ENCODE results near the gene TLN1.

The TLN1 gene

DNA sequence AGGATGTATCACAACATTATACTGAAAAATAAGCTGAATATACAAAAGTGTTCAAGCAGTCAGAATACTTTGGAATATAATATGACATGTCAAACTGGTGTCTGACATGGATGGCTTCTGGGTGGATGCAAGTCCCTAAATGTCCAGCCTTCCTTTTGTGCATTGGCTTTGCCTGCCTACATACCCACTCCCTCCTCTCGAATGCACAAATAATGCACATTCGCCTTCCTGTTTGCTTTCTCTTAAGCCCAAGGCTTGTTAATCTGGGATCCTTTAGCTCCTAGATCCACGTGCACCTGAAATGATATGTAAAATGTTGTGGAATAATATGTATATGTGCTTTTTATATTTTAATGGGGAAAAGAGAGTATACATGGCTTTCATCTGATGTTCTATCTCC lies 46.5 kb upstream of the TLN1 start:
- Histone ChIP-seq H3K9me3 (ENCODE audit: control insufficient read depth, insufficient read depth, low read depth, low read length) (no peaks in the 10 kb centered on the region), H3K4me1 (ENCODE audit: control insufficient read depth, insufficient read depth, low read length) (peaks cover 2% of the 10 kb centered on the region; the same call in 1 of the 2 replicates), H3K4me3 (ENCODE audit: low read depth, low read length) (no peak overlapping the region), H3K27ac (ENCODE audit: extremely low read depth, low read depth, low read length) (no peak overlapping the region), H3K36me3 (ENCODE audit: control insufficient read depth in 2 of 2, insufficient read depth in 1 of 2, low read length in 2 of 2) (peaks cover 3 to 10% of the 10 kb centered on the region in 2 experiments; a peak in 2 of 3 replicates)
- POLR2A ChIA-PET, result no interaction called here
- TF ChIP-seq ZNF341 (tag by site-specific recombination; IDR thresholded peaks at IDR 0.05; ENCODE audit: low read depth), result peak; percentile 75
- no peak for TF ChIP-seq ZNF391 (tag by site-specific recombination; IDR thresholded peaks at IDR 0.05; ENCODE audit: borderline replicate concordance, low read depth)
- CTCF ChIA-PET, result interaction anchor here (0.8 to 6.3 kb wide), 3 partner anchors 10 to 230 kb away, joined by 3 to 65 read pairs (median 4); no protein-coding TSS in a partner anchor

DNA sequence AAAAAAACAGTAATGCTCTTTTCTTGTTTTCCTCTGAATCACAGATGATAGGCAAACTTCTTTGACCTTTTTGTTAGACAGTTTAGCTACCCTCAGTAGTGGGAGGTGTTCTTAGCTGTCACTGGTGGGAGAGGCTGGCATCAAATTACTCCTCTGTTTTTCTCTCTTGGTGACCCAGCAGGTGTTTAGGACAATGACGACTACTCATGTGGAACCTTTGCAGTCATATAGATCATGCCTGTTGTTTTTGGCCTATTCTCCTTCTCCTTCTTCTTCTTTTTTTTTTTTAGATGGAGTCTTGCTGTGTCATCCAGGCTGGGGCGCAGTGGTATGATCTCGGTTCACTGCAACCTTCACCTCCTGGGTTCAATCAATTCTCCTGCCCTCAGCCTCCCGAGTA lies 44.0 kb upstream of the TLN1 start:
- no peaks in the 10 kb centered on the region for H3K9me3 ChIP-seq (ENCODE audit: control insufficient read depth, insufficient read depth, low read depth, low read length)
- H3K36me3 ChIP-seq (ENCODE audit: control insufficient read depth in 2 of 2, insufficient read depth in 1 of 2, low read length in 2 of 2), result peaks cover 0 to 6% of the 10 kb centered on the region in 2 experiments; a peak in 1 of 3 replicates
- ChIA-PET CTCF (interaction anchor here (0.6 to 6.3 kb wide), 8 partner anchors 13 to 1107 kb away, joined by 3 to 65 read pairs (median 4); no protein-coding TSS in a partner anchor), POLR2A (no interaction called here)
- no peak overlapping the region for H3K27ac ChIP-seq (ENCODE audit: extremely low read depth, low read depth, low read length)
- peaks cover 12% of the 10 kb centered on the region for H3K4me1 ChIP-seq (ENCODE audit: control insufficient read depth, insufficient read depth, low read length)
- no peak overlapping the region for H3K4me3 ChIP-seq (ENCODE audit: low read depth, low read length)
- TF ChIP-seq, protein P1, sequence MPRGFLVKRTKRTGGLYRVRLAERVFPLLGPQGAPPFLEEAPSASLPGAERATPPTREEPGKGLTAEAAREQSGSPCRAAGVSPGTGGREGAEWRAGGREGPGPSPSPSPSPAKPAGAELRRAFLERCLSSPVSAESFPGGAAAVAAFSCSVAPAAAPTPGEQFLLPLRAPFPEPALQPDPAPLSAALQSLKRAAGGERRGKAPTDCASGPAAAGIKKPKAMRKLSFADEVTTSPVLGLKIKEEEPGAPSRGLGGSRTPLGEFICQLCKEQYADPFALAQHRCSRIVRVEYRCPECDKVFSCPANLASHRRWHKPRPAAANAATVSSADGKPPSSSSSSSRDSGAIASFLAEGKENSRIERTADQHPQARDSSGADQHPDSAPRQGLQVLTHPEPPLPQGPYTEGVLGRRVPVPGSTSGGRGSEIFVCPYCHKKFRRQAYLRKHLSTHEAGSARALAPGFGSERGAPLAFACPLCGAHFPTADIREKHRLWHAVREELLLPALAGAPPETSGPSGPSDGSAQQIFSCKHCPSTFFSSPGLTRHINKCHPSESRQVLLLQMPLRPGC (tag by site-specific recombination; IDR thresholded peaks at IDR 0.05), result 0 out of 2 replicates have a peak, but pooled peaks have one; percentile 30
- TF ChIP-seq ZNF335 (tag by site-specific recombination; conservative IDR thresholded peaks at IDR 0.05) (no peak; the same call in none of the 2 replicates), ZNF629 (tag by site-specific recombination; IDR thresholded peaks at IDR 0.05) (peak; percentile 80), ZNF157 (tag by site-specific recombination; IDR thresholded peaks at IDR 0.05) (no peak), ZNF555 (tag by site-specific recombination; conservative IDR thresholded peaks at IDR 0.05) (no peak), EGR2 (tag by site-specific recombination; IDR thresholded peaks at IDR 0.05; ENCODE audit: low read depth) (peak; percentile 69), ZNF10 (tag by site-specific recombination; IDR thresholded peaks at IDR 0.05) (peak; percentile 91), ZIC2 (tag by site-specific recombination; IDR thresholded peaks at IDR 0.05) (peak; percentile 87), ZNF707 (tag by site-specific recombination; IDR thresholded peaks at IDR 0.05) (no peak), FEZF1 (tag by site-specific recombination; IDR thresholded peaks at IDR 0.05) (peak; percentile 44; the same call in 1 of the 2 replicates), ZXDB (tag by site-specific recombination; IDR thresholded peaks at IDR 0.05) (0 out of 2 replicates have a peak, but pooled peaks have one; percentile 15), SALL2 (tag by site-specific recombination; IDR thresholded peaks at IDR 0.05; ENCODE audit: borderline replicate concordance) (no peak), ZBTB20 (tag by site-specific recombination; IDR thresholded peaks at IDR 0.05) (no peak), SP7 (tag by site-specific recombination; IDR thresholded peaks at IDR 0.05) (peak; percentile 75), ZBTB8A (tag by site-specific recombination; IDR thresholded peaks at IDR 0.05) (peak; percentile 46; the same call in 1 of the 2 replicates), ZSCAN23 (tag by site-specific recombination; IDR thresholded peaks at IDR 0.05) (no peak), MEIS1 (CRISPR knock-in tag; IDR thresholded peaks at IDR 0.05; ENCODE audit: borderline replicate concordance) (no peak), GLIS1 (tag by site-specific recombination; IDR thresholded peaks at IDR 0.05) (peak; percentile 40), ZNF747 (tag by site-specific recombination; IDR thresholded peaks at IDR 0.05) (no peak), SCRT2 (tag by site-specific recombination; IDR thresholded peaks at IDR 0.05) (peak; percentile 15; the same call in 1 of the 2 replicates), ZNF18 (tag by site-specific recombination; IDR thresholded peaks at IDR 0.05) (no peak), ZNF600 (tag by site-specific recombination; IDR thresholded peaks at IDR 0.05) (peak; percentile 80)
- TF ChIP-seq, protein P2, sequence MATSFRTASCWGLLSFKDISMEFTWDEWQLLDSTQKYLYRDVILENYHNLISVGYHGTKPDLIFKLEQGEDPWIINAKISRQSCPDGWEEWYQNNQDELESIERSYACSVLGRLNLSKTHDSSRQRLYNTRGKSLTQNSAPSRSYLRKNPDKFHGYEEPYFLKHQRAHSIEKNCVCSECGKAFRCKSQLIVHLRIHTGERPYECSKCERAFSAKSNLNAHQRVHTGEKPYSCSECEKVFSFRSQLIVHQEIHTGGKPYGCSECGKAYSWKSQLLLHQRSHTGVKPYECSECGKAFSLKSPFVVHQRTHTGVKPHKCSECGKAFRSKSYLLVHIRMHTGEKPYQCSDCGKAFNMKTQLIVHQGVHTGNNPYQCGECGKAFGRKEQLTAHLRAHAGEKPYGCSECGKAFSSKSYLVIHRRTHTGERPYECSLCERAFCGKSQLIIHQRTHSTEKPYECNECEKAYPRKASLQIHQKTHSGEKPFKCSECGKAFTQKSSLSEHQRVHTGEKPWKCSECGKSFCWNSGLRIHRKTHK (tag by site-specific recombination; IDR thresholded peaks at IDR 0.05), result no peak
- TF ChIP-seq, protein P3, sequence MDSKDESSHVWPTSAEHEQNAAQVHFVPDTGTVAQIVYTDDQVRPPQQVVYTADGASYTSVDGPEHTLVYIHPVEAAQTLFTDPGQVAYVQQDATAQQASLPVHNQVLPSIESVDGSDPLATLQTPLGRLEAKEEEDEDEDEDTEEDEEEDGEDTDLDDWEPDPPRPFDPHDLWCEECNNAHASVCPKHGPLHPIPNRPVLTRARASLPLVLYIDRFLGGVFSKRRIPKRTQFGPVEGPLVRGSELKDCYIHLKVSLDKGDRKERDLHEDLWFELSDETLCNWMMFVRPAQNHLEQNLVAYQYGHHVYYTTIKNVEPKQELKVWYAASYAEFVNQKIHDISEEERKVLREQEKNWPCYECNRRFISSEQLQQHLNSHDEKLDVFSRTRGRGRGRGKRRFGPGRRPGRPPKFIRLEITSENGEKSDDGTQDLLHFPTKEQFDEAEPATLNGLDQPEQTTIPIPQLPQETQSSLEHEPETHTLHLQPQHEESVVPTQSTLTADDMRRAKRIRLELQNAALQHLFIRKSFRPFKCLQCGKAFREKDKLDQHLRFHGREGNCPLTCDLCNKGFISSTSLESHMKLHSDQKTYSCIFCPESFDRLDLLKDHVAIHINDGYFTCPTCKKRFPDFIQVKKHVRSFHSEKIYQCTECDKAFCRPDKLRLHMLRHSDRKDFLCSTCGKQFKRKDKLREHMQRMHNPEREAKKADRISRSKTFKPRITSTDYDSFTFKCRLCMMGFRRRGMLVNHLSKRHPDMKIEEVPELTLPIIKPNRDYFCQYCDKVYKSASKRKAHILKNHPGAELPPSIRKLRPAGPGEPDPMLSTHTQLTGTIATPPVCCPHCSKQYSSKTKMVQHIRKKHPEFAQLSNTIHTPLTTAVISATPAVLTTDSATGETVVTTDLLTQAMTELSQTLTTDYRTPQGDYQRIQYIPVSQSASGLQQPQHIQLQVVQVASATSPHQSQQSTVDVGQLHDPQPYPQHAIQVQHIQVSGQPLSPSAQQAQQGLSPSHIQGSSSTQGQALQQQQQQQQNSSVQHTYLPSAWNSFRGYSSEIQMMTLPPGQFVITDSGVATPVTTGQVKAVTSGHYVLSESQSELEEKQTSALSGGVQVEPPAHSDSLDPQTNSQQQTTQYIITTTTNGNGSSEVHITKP (tag by site-specific recombination; IDR thresholded peaks at IDR 0.05), result peak; percentile 62
- TF ChIP-seq, protein P4, sequence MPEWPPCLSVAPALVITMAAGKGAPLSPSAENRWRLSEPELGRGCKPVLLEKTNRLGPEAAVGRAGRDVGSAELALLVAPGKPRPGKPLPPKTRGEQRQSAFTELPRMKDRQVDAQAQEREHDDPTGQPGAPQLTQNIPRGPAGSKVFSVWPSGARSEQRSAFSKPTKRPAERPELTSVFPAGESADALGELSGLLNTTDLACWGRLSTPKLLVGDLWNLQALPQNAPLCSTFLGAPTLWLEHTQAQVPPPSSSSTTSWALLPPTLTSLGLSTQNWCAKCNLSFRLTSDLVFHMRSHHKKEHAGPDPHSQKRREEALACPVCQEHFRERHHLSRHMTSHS (tag by site-specific recombination; IDR thresholded peaks at IDR 0.05), result no peak
